ENCODE results near the gene TSPAN17. TPM values are rescaled to one million over a fixed set of nuclear protein-coding genes. Genes with fewer than 3 reads are reported as not detected.

TSPAN17 gene
- total and polyA plus RNA-seq, 2 donors (not counting 1 experiment from before 2014, with no cell fraction given) = 34.8 to 35.2 TPM

GRCh38 chr5:176664479-176664878, 17.2 kb downstream of the TSPAN17 start:
- no peaks in the 10 kb centered on the region for H3K4me1 ChIP-seq (ENCODE audit: control insufficient read depth, extremely low read depth, insufficient read depth, low read length)
- no peak for DNase-seq (ENCODE audit: low read depth in 2 of 2)
- H3K9me3 ChIP-seq (ENCODE audit: control insufficient read depth, insufficient read depth, low read depth, low read length) = no peaks in the 10 kb centered on the region
- no peak overlapping the region for H3K9ac ChIP-seq (ENCODE audit: insufficient read depth, low read length)
- no peak overlapping the region for H2AFZ ChIP-seq (ENCODE audit: low read length)
- H3K4me3 ChIP-seq (replicated peaks in 1 of 4; ENCODE audit: control extremely low read depth in 1 of 4, insufficient read depth in 1 of 4, low read depth in 3 of 4, low read length in 4 of 4) = no peak overlapping the region
- no peak overlapping the region for H3K4me2 ChIP-seq (ENCODE audit: extremely low read depth, insufficient read depth, low read length)
- H3K36me3 ChIP-seq (ENCODE audit: control insufficient read depth, insufficient read depth, low read length) = no peaks in the 10 kb centered on the region
- no peaks in the 10 kb centered on the region for H4K20me1 ChIP-seq (ENCODE audit: control insufficient read depth, extremely low read depth, insufficient read depth, low read length)
- no peaks in the 10 kb centered on the region for H3K79me2 ChIP-seq (ENCODE audit: control insufficient read depth, insufficient read depth, low read length)
- TF ChIP-seq CTCF (conservative IDR thresholded peaks at IDR 0.05 in 1 of 2, IDR thresholded peaks at IDR 0.05 in 1 of 2; ENCODE audit: low read depth in 1 of 2, low read length in 2 of 2) (no peak), EZH2 (IDR thresholded peaks at IDR 0.05; ENCODE audit: low read length, missing control alignments) (no peak)
- H3K27me3 ChIP-seq (ENCODE audit: control insufficient read depth, insufficient read depth, low read length) = peaks cover 17% of the 10 kb centered on the region
- no peak overlapping the region for H3K27ac ChIP-seq (ENCODE audit: insufficient read depth, low read length)

- Histone ChIP-seq H3K27ac (ENCODE audit: insufficient read depth, low read length) (no peak overlapping the region), H3K9ac (ENCODE audit: insufficient read depth, low read length) (no peak overlapping the region), H3K4me3 (replicated peaks in 1 of 4; ENCODE audit: control extremely low read depth in 1 of 4, insufficient read depth in 1 of 4, low read depth in 3 of 4, low read length in 4 of 4) (no peak overlapping the region), H4K20me1 (ENCODE audit: control insufficient read depth, extremely low read depth, insufficient read depth, low read length) (no peaks in the 10 kb centered on the region), H3K9me3 (ENCODE audit: control insufficient read depth, insufficient read depth, low read depth, low read length) (no peaks in the 10 kb centered on the region), H3K36me3 (ENCODE audit: control insufficient read depth, insufficient read depth, low read length) (no peaks in the 10 kb centered on the region), H3K4me2 (ENCODE audit: extremely low read depth, insufficient read depth, low read length) (no peak overlapping the region), H3K79me2 (ENCODE audit: control insufficient read depth, insufficient read depth, low read length) (no peaks in the 10 kb centered on the region), H3K27me3 (ENCODE audit: control insufficient read depth, insufficient read depth, low read length) (peaks cover 17% of the 10 kb centered on the region), H2AFZ (ENCODE audit: low read length) (no peak overlapping the region), H3K4me1 (ENCODE audit: control insufficient read depth, extremely low read depth, insufficient read depth, low read length) (no peaks in the 10 kb centered on the region)
- no peak for TF ChIP-seq CTCF (conservative IDR thresholded peaks at IDR 0.05 in 1 of 2, IDR thresholded peaks at IDR 0.05 in 1 of 2; ENCODE audit: low read depth in 1 of 2, low read length in 2 of 2)
- no peak for TF ChIP-seq EZH2 (IDR thresholded peaks at IDR 0.05; ENCODE audit: low read length, missing control alignments)
- no peak for DNase-seq (ENCODE audit: low read depth in 2 of 2)
Observed at GRCh38 chr5:176664886-176665285, 17.6 kb downstream of the TSPAN17 start.

GRCh38 chr5:176665517-176665916, 18.2 kb downstream of the TSPAN17 start:
- Histone ChIP-seq H4K20me1 (ENCODE audit: control insufficient read depth, extremely low read depth, insufficient read depth, low read length) (no peaks in the 10 kb centered on the region), H3K27me3 (ENCODE audit: control insufficient read depth, insufficient read depth, low read length) (peaks cover 23% of the 10 kb centered on the region), H3K9ac (ENCODE audit: insufficient read depth, low read length) (no peak overlapping the region), H3K9me3 (ENCODE audit: control insufficient read depth, insufficient read depth, low read depth, low read length) (no peaks in the 10 kb centered on the region), H3K36me3 (ENCODE audit: control insufficient read depth, insufficient read depth, low read length) (no peaks in the 10 kb centered on the region), H3K4me3 (replicated peaks in 1 of 4; ENCODE audit: control extremely low read depth in 1 of 4, insufficient read depth in 1 of 4, low read depth in 3 of 4, low read length in 4 of 4) (no peak overlapping the region), H3K4me2 (ENCODE audit: extremely low read depth, insufficient read depth, low read length) (no peak overlapping the region), H3K27ac (ENCODE audit: insufficient read depth, low read length) (no peak overlapping the region), H3K4me1 (ENCODE audit: control insufficient read depth, extremely low read depth, insufficient read depth, low read length) (no peaks in the 10 kb centered on the region), H3K79me2 (ENCODE audit: control insufficient read depth, insufficient read depth, low read length) (no peaks in the 10 kb centered on the region), H2AFZ (ENCODE audit: low read length) (no peak overlapping the region)
- no peak for TF ChIP-seq EZH2 (IDR thresholded peaks at IDR 0.05; ENCODE audit: low read length, missing control alignments)
- TF ChIP-seq CTCF (conservative IDR thresholded peaks at IDR 0.05 in 1 of 2, IDR thresholded peaks at IDR 0.05 in 1 of 2; ENCODE audit: low read depth in 1 of 2, low read length in 2 of 2) = no peak
- DNase-seq (ENCODE audit: low read depth in 2 of 2) = no peak

Data from fibroblast of lung (primary cell).